A172 (cell line): ENCODE data around the gene KDELR3. TPM values are rescaled to one million over a fixed set of nuclear protein-coding genes. Genes with fewer than 3 reads are reported as not detected.
"Not testable (repeated sequence)": the region's sequence is repeated elsewhere in the genome, so short reads cannot be mapped to it uniquely, and the experiment has no call there.

ENCODE experiments used
- DNase-seq: peaks from one replicate; pipeline ENCODE4 v3.0.0-alpha.2; 2015; ENCODE audit warnings: low spot score
- total RNA-seq: library from RNA; depleted of rRNA; stranded (reverse); fragments of >200 nt; shearing (Covaris generic); gene quantifications from 2 replicates; pipeline ENCODE4 v1.2.3, GENCODE V29; 2014

KDELR3 gene
- total RNA-seq, 1 experiment from 2014 or later: 18.4 TPM

DNA sequence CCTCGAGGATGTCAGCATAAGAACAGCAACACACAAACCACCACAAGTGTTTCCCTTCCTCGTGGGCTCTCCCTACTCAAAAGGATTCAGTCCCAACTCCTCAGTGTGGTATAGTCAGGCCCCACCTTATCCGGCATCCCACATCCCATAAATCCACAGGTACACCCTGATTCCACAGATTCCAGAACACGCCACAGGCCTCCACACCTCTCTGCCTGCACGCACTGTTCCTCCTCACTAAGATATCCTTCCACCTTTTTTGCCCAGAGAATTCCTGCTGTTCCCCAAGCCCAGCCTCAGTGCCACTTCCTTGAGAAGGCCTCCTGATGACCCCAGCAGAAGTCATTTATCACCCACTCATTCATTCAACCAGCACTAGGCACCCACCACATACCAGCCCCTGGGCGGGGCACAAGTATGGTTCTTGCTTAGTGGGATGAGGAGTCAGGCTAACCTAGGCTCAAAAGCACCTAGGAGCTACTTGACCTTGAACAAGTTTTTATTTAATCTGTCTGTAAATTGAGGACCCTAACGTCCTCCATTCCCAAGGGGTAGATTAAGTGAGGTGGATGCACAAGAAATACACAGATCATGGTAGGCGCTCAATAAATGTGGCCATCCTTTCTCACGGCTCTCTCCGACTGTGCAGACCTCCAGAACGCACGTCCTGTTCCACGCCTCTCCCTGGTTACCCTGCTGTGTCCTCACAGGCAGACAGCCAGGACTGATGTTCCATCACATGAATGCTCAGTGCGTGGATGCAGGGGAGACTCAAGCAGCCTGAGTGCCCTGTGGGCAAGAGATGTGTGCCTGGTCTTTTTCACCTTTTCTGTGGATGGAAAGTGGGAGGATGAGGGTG lies 10.8 kb upstream of the KDELR3 start:
- no peak for DNase-seq

DNA sequence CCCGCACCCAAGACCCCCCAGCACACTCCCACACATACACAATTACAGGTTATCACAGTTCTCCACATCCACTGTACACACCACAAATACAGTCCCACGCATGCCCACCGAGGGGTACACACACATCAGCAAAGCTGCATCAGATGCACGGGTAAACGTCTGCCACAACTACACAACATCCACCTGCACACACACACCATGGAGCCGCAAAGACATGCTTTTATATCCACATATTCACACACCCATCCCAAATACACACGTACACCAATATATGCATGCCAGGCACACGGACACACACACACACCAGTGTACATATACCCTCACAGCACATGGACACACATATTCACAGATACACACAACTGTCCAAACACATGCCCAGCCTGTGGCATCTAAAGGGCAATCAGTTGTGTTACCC lies 7.5 kb upstream of the KDELR3 start:
- no peak for DNase-seq

DNA sequence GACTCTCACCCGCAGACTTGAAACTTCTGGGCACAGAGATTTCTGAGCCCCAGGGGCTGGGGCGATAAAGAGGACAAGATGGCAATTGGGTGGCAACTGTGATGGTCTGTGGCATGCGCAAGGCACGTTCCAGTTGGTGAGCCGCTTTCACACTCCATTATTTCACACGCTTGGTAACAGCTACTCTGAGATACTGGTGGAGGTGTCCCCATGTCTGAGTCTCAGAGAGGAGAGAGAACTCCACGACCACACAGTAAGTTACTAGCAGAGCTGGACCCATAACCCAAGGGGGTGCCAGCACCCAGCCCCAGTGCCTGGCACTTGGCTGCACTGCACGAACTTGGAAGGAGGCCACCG lies 6.9 kb upstream of the KDELR3 start:
- no peak for DNase-seq

DNA sequence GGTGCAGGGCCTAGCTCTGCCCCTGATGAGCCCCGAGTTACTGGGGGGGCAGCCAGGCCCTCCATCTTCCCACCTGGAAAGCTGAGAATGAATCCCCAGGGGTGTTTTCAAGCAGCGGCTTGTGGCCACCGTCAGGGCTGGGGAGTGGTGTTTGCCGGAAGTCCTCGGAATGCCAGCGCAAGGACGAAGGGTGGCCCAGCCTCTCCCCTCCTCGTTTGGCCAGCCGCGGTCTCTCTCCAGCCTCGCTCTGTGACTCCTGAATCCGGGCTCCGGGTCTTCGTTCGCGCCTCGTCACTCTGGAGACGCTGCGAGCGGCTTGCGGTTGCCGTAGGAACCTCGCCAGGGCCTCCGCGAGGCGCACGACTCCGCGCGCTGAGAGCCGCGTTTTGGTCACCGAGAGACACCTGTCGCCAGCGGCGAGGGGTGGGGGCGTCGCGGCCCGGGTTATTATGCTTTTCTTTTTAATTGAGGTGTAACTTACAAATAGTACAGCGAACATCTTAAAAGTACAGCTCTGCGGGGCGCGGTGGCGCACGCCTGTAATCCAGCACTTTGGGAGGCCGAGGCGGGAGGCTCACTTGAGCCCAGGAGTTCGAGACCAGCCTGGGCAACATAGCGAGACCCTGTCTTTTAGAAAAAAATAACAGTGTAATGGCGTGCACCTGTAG lies 6.3 kb upstream of the KDELR3 start:
- DNase-seq: peak; percentile 63

DNA sequence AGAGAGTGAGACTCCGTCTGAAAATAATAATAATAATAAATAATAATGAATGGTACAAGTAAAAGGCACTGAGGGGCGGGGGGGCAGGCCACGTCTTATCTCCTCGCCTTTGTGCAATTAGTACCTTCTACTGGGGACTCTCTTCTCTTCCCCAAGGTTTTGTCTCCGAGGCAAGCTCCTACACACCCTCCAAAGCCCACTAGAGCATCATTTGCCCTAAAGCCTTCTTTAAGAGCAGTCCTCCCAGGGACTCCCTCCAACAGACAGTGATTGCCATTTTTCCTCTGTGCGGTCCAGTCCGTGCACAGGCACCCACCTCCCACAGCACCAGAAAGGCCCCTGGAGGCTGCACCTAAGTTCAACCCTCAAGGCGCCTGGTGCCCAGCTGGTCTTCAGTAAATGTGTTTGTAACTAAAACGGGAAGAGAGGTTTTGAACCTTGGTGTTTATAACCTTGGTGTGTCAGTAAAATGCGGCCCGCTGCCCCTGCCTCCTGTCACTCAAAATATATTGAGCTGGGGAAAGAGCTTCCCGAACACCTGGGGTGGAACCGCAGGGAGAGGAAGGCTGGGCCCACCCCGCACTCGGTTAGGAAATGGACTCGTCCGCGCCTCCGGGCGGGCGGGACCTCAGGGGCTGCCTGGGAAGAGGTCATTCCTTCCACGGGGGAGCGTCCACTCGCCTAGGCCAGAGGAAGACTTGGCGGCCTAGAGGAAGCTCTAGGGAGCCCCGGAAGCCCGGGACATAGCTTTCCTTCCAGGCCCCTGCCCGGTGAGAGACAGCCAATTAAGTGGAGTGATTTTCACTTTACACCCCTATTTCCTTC lies 4.7 kb upstream of the KDELR3 start:
- DNase-seq: no peak

DNA sequence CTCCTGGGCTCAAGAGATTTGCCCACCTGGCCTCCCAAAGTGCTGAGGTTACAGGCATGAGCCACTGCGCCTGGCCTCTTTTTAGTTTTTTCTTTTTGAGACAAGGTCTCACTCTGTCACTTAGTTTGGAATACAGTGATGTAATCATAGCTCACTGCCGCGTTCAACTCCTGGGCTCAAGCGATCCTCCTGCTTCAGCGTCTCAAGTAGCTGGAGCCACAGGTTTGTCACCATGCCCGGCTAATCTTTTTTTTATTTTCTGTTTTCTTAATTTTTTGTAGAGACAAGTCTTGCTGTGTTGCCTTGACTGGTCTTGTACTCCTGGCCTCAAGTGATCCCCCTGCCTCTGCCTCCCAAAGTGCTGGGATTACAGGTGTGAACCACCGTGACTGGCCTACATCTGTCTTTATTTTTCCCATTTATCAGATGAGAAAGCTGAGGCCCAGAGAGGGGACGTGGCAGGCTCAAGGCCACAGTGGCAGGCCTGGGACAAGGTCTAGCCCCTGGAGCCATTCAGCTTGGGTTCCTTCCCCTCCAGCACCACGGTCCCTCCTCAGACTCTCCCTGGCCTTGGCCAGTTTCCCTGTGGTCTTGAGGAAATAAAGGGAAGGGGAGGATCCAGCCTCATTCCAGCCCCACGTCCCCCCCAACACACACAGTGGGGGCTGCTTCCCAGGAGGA lies 2.8 kb upstream of the KDELR3 start:
- DNase-seq: no peak

DNA sequence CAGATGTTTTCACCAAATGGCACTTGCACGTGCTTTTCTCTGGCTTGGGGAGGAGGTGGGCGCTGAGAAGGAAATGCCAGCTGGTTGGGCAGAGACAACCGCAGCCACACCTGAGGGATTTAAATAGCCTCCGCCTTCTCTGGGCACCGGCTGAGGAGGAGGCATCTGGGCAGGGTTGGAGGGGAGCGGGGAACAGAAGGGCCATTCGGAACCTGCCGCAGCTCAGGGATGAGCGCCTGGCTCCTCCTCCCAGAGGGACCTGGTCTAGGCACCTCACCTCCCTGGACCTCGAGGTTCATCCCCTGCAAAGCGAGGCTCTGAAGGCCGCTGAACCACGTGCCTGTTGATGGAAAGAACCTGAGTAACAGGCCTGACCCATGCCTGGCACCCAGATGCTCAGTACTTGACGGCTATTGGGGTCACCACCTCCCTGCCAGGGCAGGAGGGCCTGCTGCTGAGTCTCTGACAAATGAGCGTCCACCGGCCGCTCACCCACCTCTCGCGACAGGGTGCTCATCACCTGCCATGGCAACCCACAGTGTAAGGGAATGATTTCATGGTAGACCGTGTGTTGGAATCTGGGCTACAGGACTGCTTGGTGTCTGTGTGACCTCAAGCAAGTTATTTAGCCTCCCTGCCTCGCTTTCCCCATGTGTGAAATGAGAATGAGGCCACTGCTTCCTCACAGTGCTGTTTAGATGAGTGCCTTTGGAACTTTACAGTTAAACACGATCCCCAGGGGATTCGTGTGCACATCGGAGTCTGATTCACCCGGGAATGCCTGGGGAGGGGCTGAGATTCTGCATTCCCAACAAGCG lies 2.0 kb upstream of the KDELR3 start:
- no peak for DNase-seq

DNA sequence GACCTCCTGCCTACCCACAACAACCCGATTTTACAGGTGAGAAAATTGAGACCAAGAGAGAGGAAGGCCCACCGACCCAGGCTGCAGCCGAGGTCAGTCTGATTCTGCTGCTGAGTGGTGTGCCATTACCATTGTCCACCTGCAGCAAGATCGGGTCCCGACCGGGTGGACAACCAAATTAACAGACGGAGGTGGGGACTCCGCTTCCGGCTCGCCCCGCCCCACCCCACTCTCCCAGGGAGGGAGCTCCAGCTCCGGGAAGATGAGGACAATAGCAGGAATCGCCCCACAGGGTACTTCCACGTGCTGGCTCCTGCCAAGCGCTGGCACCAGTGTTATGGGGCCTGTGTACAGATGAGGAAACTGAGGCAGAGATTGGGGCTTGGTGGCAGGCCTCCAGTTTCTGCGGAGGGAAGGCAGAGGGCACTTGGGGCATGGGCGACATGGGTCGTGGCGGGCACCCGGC lies 425 bp upstream of the KDELR3 start:
- DNase-seq: no peak

DNA sequence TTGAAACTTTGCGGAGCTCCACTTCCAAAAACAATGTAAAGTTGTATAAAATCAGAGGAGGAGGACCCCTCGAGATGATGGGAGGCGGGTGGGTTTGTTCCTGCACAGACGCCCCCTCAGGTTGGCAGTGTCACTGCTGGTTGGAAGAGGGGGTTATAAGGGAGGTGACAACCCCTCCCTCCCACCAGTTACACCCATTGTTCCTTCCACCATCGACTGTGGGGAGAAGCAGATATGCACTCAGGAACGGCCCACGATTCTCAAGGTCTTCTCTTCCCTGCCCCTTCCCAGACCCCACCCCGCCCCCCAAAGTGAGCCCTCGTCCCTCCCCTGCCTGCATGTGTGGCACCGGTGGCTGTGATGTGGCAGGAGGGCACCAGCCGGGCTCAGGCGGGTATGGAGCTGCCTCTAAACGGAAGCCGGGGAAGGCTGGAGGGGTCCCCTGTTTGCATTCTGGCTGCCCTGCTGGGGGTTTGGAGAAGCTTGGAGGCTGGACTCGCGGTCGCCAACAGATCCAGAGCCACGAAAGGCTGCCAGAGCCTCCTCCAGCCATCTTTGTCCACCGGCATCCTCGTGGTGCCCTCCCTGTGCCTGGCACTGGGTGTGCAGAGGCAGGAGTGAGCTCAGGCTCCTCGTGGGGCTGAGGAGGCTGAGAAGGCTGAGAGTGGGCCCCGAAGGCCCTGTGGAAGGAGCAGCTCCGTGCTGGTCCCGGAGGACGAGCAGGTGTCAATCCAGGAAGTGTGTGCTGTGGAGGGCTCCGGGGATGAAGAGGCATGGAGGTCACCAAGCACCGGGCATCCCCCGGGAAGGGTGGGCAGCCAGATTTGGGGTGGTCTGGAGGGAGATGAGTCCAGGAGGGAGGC lies 778 bp downstream of the KDELR3 start:
- DNase-seq: no peak

DNA sequence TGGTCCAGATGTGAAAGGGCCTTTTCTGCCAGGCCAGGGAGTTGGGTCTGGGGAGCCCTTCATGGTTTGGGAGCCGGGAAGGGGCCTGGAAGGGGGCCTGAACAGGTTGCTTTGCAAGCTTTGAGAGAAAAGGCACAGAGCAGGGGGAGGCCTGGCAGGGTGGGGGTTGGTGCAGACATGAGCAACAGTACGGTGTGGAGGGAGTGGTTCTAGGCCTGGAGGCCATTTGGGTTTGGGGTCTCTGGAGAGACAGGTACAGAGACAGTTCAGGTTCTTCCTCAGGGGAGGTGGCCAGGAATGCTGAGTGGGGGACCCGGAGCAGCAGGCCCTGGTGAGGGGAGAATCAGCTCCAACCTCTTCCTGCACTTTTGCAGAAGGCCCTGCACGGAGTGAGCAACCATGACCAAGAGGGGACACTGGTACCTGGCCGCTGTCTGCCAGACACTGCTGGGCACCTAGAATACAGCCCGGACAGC lies 1.4 kb downstream of the KDELR3 start:
- DNase-seq: no peak

DNA sequence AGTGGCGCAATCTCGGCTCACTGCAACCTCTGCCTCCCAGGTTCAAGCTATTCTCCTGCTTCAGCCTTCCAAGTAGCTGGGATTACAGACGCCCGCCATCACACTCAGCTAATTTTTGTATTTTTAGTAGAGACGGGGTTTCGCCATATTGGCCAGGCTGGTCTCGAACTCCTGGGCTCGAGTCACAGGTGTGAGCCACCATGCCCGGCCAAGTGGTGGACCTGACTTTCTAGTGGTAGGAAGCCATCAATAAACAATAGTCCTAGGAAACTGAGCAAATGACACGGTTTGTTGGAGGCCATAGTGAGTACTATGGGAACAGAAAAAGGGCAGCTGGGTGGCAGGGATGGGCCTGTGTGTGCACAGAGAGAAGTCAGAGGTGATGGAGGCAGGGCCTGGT lies 2.3 kb downstream of the KDELR3 start:
- not testable (repeated sequence) for DNase-seq

DNA sequence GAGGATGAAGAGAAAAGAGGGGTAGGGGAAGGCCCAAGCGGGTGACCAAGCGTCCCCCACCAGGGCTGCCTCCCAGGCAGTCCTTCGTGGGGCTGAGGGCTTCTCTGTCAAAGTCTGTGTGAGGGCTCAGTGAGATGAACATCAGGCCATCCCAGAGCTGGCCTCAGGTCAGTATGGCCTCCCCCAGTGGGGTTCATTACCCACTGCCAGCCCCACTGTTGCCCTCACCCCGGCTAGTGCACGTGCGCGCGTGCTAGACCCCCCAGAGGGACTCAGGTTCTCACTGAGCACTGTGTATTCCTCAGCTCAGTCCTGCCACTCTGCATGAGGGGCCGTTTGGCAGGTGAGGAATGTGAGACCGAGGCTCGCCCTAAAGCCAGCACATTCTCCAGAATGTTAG lies 3.3 kb downstream of the KDELR3 start:
- no peak for DNase-seq

DNA sequence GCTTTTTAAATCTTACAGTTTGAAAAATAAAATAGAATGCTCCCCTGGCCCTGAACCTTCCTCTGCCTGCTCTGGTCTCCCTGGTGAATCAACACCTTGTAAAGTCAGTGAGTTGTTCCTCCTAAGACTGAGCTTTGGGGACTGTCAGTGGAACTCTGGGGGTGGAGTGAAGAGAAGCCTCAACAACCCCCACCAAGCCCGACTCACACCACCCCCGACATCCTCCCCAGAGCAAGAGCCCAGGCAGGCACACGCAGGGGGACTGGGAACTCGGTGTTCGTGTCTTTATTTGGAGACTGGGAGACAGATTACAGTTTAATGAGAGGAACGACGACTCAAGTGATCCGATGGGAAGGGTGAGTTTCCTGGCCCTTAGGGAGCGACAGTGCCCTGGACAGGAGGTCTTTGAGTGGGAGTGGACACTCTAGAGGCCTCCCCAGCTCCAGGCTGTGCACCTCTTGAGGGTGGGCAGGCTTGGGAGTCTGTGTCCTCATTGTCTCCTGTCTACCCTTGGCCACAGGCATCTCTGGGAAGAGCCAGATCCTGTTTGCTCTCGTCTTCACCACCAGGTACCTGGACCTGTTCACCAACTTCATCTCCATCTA lies 6.2 kb downstream of the KDELR3 start:
- DNase-seq: no peak

DNA sequence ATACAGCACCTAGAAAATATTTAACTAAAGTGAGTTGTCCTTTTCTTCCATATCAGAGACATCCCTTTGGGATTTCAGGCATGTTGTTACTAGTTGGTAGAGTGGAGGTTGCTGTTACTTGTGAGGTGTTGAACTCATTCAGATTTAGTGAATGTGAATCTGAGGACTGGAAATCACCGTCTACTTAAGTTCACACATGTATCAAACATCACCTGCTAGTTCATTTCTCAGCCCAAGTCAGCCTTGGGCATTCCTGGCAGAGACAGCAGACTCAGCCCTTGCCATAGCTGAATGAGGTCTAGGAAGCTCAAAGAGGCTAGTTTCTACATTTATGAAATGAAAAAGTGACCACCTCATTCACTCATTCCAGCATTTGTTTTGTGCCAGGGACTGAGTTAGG lies 9.7 kb downstream of the KDELR3 start:
- DNase-seq: no peak

DNA sequence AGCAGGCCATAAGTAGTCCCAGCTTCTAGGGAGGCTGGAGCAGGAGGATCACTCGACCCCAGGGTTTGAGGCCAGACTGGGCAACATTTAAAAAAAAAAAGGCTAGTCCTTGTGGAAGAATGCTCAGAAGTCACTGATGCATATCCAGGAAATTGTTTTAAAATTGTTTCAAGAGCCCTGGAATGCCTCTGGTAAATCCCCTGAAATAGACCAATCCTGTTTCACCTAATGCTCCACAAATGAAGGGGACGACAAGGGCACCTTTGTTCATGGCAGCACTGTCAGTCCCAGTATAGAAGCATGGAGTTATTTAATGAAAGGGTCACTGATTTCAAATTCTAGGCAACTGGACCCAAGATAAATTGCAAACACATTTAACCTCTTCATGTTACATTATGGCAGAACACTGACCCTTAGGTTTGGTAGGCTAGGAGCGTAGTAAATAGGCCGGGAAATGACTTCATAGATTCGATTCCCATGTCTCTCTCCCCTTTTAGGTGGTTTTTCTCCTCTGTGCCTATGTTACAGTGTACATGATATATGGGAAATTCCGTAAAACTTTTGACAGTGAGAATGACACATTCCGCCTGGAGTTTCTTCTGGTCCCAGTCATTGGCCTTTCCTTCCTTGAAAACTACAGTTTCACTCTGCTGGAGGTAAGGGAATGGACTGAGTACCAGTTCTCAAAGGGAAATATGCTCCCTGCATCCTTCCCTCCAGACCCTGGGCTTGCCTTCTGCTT lies 11.4 kb downstream of the KDELR3 start:
- DNase-seq: no peak

DNA sequence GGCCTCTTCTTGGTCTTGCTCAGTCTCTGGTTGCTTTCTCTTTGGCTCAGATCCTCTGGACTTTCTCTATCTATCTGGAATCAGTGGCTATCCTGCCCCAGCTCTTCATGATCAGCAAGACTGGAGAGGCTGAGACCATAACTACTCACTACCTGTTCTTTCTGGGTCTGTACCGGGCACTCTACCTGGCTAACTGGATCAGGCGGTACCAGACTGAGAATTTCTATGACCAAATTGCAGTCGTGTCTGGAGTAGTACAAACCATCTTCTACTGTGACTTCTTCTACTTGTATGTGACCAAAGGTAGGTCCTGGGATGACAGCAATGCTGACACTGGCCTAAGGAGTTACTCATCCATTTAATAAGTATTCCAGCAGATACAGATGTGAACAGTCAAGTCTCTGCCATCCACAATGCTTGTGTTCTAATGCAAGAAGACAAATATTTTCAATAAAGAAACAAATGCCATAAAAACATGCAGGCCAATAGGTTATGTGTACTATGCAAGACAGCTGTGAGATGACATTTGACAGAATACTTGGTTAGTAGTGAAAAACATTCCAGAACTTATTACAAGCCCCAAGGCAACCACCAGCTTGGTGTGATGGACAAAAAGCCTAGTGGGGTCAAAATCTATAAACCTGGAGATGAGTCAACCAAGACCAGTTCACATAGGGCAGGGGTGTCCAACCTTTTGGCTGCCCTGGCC lies 13.4 kb downstream of the KDELR3 start:
- no peak for DNase-seq

DNA sequence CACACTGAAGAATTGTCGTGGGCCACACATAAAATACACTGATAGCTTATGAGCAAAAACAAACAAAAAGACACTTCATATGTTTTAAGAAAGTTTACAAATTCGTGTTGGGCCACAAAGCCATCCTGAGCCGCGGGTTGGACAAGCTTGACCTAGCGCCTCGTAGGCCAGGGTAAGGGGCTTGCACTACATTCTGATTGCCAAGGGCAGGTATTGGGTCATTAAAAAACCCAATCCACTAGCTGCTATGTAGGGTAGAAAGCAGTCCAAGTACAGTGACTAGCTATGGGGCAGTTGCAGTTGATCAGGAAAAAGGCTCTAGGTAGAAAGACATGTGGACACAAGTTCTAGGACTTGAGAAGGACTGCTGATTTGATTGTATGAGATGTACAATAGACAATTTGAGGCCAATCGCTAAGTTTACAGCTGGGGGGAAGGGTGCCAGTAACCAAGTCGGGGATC lies 14.0 kb downstream of the KDELR3 start:
- no peak for DNase-seq
